Neural cell (in vitro differentiated cells): ENCODE measurements around the gene IGF2BP3.

Experiments
- EP300 ChIP-seq: fragments of 450-650 bp; conservative IDR thresholded peaks from 2 replicates; pipeline ENCODE4 v1.6.1; 2014; ENCODE audit warnings: antibody characterized with exemption, mild to moderate bottlenecking, moderate library complexity; ENCODE audit not compliant: poor library complexity, severe bottlenecking
- EZH2 ChIP-seq: fragments of 200-600, 300-800 bp; shearing (Covaris generic), sonication (generic); IDR thresholded peaks from 2 replicates; pipeline ENCODE4 v1.6.1; 2014; ENCODE audit warnings: antibody characterized with exemption, low read length, borderline replicate concordance, mild to moderate bottlenecking; ENCODE audit not compliant: insufficient read depth, poor library complexity, severe bottlenecking
- MXI1 ChIP-seq: fragments of 450-650 bp; conservative IDR thresholded peaks from 2 replicates; pipeline ENCODE4 v1.6.1; 2014; ENCODE audit warnings: antibody characterized with exemption, mild to moderate bottlenecking; ENCODE audit not compliant: poor library complexity, severe bottlenecking
- POLR2AphosphoS5 ChIP-seq: IDR thresholded peaks from 2 replicates; pipeline ENCODE4 v1.6.1; 2012
- RAD21 ChIP-seq: fragments of 450-650 bp; conservative IDR thresholded peaks from 2 replicates; pipeline ENCODE4 v1.6.1; 2014; ENCODE audit warnings: antibody characterized with exemption, mild to moderate bottlenecking, moderate library complexity
- SMC3 ChIP-seq: fragments of 450-650 bp; conservative IDR thresholded peaks from 2 replicates; pipeline ENCODE4 v1.6.1; 2014; ENCODE audit warnings: antibody characterized with exemption, mild to moderate bottlenecking, moderate library complexity; ENCODE audit not compliant: poor library complexity
- TAF1 ChIP-seq: IDR thresholded peaks from 2 replicates; pipeline ENCODE4 v1.6.1; 2012; ENCODE audit warnings: low read depth
- TF ChIP-seq, protein P1 (sequence below): fragments of 450-650 bp; IDR thresholded peaks from 2 replicates; pipeline ENCODE4 v1.5.1; 2014; ENCODE audit warnings: antibody characterized with exemption, mild to moderate bottlenecking, moderate library complexity; ENCODE audit not compliant: poor library complexity, severe bottlenecking

DNA sequence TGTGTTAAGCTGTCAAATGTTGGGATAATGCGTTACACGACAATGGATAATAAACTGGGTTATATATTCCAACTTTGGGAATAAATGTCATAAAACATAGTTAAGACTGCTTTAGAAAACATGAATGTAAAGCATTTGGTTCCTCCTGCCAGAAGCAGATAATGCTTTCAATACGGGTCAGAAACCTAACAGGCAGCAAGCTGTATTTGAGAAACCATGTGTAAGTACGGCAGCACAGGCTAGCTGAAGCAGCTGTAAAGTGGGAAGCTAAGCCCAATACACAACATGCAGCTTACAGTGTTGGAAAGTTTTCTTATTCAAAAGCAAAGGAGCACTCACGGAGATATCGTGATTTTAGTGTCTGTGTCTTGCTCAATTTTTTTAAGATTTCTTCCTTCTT, 124.7 kb downstream of the IGF2BP3 start:
- TF ChIP-seq, protein P1, sequence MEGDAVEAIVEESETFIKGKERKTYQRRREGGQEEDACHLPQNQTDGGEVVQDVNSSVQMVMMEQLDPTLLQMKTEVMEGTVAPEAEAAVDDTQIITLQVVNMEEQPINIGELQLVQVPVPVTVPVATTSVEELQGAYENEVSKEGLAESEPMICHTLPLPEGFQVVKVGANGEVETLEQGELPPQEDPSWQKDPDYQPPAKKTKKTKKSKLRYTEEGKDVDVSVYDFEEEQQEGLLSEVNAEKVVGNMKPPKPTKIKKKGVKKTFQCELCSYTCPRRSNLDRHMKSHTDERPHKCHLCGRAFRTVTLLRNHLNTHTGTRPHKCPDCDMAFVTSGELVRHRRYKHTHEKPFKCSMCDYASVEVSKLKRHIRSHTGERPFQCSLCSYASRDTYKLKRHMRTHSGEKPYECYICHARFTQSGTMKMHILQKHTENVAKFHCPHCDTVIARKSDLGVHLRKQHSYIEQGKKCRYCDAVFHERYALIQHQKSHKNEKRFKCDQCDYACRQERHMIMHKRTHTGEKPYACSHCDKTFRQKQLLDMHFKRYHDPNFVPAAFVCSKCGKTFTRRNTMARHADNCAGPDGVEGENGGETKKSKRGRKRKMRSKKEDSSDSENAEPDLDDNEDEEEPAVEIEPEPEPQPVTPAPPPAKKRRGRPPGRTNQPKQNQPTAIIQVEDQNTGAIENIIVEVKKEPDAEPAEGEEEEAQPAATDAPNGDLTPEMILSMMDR, result no peak
- TF ChIP-seq TAF1, result no peak
- no peak for TF ChIP-seq RAD21
- TF ChIP-seq POLR2AphosphoS5, result no peak
- TF ChIP-seq SMC3, result no peak
- TF ChIP-seq EZH2, result no peak
- no peak for TF ChIP-seq EP300
- TF ChIP-seq MXI1, result no peak
